ENCODE measurements around the gene CCDC77. TPM values are rescaled to one million over a fixed set of nuclear protein-coding genes. Genes with fewer than 3 reads are reported as not detected.

The CCDC77 gene
- total and polyA plus RNA-seq, 2 experiments from 2014 or later: 5.3 to 15.2 TPM

GRCh38 chr12:466762-467161 lies 65.3 kb downstream of the CCDC77 start:
- no peak for DNase-seq (ENCODE audit: low spot score)
- Histone ChIP-seq H3K4me2 (no peak overlapping the region), H3K36me3 (replicated peaks; ENCODE audit: insufficient read depth, low read depth) (no peaks in the 10 kb centered on the region), H2AFZ (no peak overlapping the region), H3K79me2 (no peaks in the 10 kb centered on the region), H3K4me1 (ENCODE audit: insufficient read depth) (peaks cover 10% of the 10 kb centered on the region), H3K9me2 (replicated peaks; ENCODE audit: insufficient read depth) (no peaks in the 10 kb centered on the region), H3K4me3 (no peak overlapping the region), H3K27ac (no peak overlapping the region), H3K9me3 (ENCODE audit: low read depth) (no peaks in the 10 kb centered on the region), H3K27me3 (peaks cover 10% of the 10 kb centered on the region), H4K20me1 (ENCODE audit: insufficient read depth, poor library complexity, severe bottlenecking) (no peaks in the 10 kb centered on the region)
- TF ChIP-seq EZH2phosphoT487 (IDR thresholded peaks at IDR 0.05; ENCODE audit: low read depth, severe bottlenecking, unreplicated experiment): no peak
- TF ChIP-seq EZH2 (IDR thresholded peaks at IDR 0.05; ENCODE audit: borderline replicate concordance): no peak
- no peak for TF ChIP-seq CTCF (IDR thresholded peaks at IDR 0.05; ENCODE audit: poor library complexity)
- WGBS (ENCODE audit: low lambda C conversion rate, missing lambda C conversion rate): 96% methylated on average over 5 of the region's 5 CpGs

- peaks cover 3% of the 10 kb centered on the region for H3K27me3 ChIP-seq
- peaks cover 10% of the 10 kb centered on the region for H3K4me1 ChIP-seq (ENCODE audit: insufficient read depth)
- H2AFZ ChIP-seq: no peak overlapping the region
- WGBS (ENCODE audit: low lambda C conversion rate, missing lambda C conversion rate): 87% methylated on average over 6 of the region's 6 CpGs
- no peaks in the 10 kb centered on the region for H3K79me2 ChIP-seq
- no peaks in the 10 kb centered on the region for H3K9me3 ChIP-seq (ENCODE audit: low read depth)
- no peak overlapping the region for H3K4me3 ChIP-seq
- H3K9me2 ChIP-seq (replicated peaks; ENCODE audit: insufficient read depth): no peaks in the 10 kb centered on the region
- H3K27ac ChIP-seq: peak overlapping the region; percentile 70
- TF ChIP-seq CTCF (IDR thresholded peaks at IDR 0.05; ENCODE audit: poor library complexity) (no peak), EZH2 (IDR thresholded peaks at IDR 0.05; ENCODE audit: borderline replicate concordance) (no peak), EZH2phosphoT487 (IDR thresholded peaks at IDR 0.05; ENCODE audit: low read depth, severe bottlenecking, unreplicated experiment) (no peak)
- no peak for DNase-seq (ENCODE audit: low spot score)
- no peak overlapping the region for H3K4me2 ChIP-seq
- no peaks in the 10 kb centered on the region for H3K36me3 ChIP-seq (replicated peaks; ENCODE audit: insufficient read depth, low read depth)
- no peaks in the 10 kb centered on the region for H4K20me1 ChIP-seq (ENCODE audit: insufficient read depth, poor library complexity, severe bottlenecking)
These were observed 66.1 kb downstream of the CCDC77 start for GRCh38 chr12:467591-467990.

- peak overlapping the region; percentile 43 for H3K4me2 ChIP-seq
- H3K27ac ChIP-seq: peak overlapping the region; percentile 70
- peak; percentile 62 for DNase-seq (ENCODE audit: low spot score)
- 60% methylated on average over 10 of the region's 10 CpGs for WGBS (ENCODE audit: low lambda C conversion rate, missing lambda C conversion rate)
- no peaks in the 10 kb centered on the region for H4K20me1 ChIP-seq (ENCODE audit: insufficient read depth, poor library complexity, severe bottlenecking)
- H3K9me3 ChIP-seq (ENCODE audit: low read depth): no peaks in the 10 kb centered on the region
- no peaks in the 10 kb centered on the region for H3K27me3 ChIP-seq
- H3K4me1 ChIP-seq (ENCODE audit: insufficient read depth): peaks cover 10% of the 10 kb centered on the region
- H3K79me2 ChIP-seq: no peaks in the 10 kb centered on the region
- no peak overlapping the region for H2AFZ ChIP-seq
- TF ChIP-seq EZH2 (IDR thresholded peaks at IDR 0.05; ENCODE audit: borderline replicate concordance) (no peak), EZH2phosphoT487 (IDR thresholded peaks at IDR 0.05; ENCODE audit: low read depth, severe bottlenecking, unreplicated experiment) (no peak), CTCF (IDR thresholded peaks at IDR 0.05; ENCODE audit: poor library complexity) (no peak)
- H3K4me3 ChIP-seq: no peak overlapping the region
- H3K36me3 ChIP-seq (replicated peaks; ENCODE audit: insufficient read depth, low read depth): no peaks in the 10 kb centered on the region
- H3K9me2 ChIP-seq (replicated peaks; ENCODE audit: insufficient read depth): no peaks in the 10 kb centered on the region
These were observed 67.4 kb downstream of the CCDC77 start for GRCh38 chr12:468671-469389.
